Subcutaneous adipose tissue (tissue), 4 donors: ENCODE results near the gene PDZD7. TPM values are rescaled to one million over a fixed set of nuclear protein-coding genes. Genes with fewer than 3 reads are reported as not detected.

Experiments
- CTCF ChIP-seq: fragments of 450-650 bp; IDR thresholded peaks from one replicate; pipeline ENCODE4 v1.5.1; 2016; ENCODE audit warnings: low read depth, mild to moderate bottlenecking, control low read depth, antibody characterized with exemption, moderate library complexity
- total RNA-seq, 4 donors: library from RNA; depleted of rRNA; stranded (reverse); fragments of >200 nt; gene quantifications; one replicate each; pipeline ENCODE4 v1.1.0, GENCODE V29; 2016

Gene PDZD7
- total RNA-seq, 4 donors from 2014 or later = 0.22 to 1.7 (median 0.92) TPM

- TF ChIP-seq CTCF = no peak
These were observed 28.5 kb downstream of the PDZD7 start for GRCh38 chr10:101002456-101002855.

GRCh38 chr10:101001659-101002035 lies 29.3 kb downstream of the PDZD7 start:
- no peak for TF ChIP-seq CTCF

GRCh38 chr10:101000915-101001658 lies 29.8 kb downstream of the PDZD7 start:
- TF ChIP-seq CTCF = no peak

- TF ChIP-seq CTCF = no peak
These were observed 30.6 kb downstream of the PDZD7 start for GRCh38 chr10:101000127-101000914.

GRCh38 chr10:100999742-101000126 lies 31.2 kb downstream of the PDZD7 start, which contains the start of gene LZTS2:
LZTS2 (plus strand) TSS chr10:100999808; CDS start chr10:101002539, 2,731 bp downstream.
- TF ChIP-seq CTCF = no peak

- no peak for TF ChIP-seq CTCF
These were observed 31.8 kb downstream of the PDZD7 start for GRCh38 chr10:100998991-100999741.
